DOHH2 (cell line): ENCODE measurements around the gene ETV4.
A peak's percentile ranks its signal among the peaks of the same experiment; 100 is the strongest.

Experiments used
- H3F3A ChIP-seq: fragments of 200-600 bp; sonication (generic), shearing (Covaris generic); 2 replicates; pipeline ENCODE4 v1.6.0; 2016; ENCODE audit warnings: antibody characterized with exemption, mild to moderate bottlenecking; ENCODE audit not compliant: control insufficient read depth, insufficient read depth
- H3K27ac ChIP-seq: fragments of 200-600 bp; sonication (generic); 2 replicates; pipeline ENCODE4 v1.5.1; 2014; ENCODE audit warnings: low read depth, mild to moderate bottlenecking, low read length, moderate library complexity
- H3K27me3 ChIP-seq: fragments of 200-600 bp; sonication (generic); 2 replicates; pipeline ENCODE4 v1.6.1; 2014; ENCODE audit warnings: mild to moderate bottlenecking, low read length, mixed read lengths; ENCODE audit not compliant: control insufficient read depth
- H3K36me3 ChIP-seq: fragments of 200-600 bp; sonication (generic); 2 replicates; pipeline ENCODE4 v1.6.1; 2014; ENCODE audit warnings: mild to moderate bottlenecking, low read length, moderate library complexity, mixed read lengths; ENCODE audit not compliant: control insufficient read depth
- H3K4me1 ChIP-seq: fragments of 200-600 bp; sonication (generic); 2 replicates; pipeline ENCODE4 v1.6.1; 2014; ENCODE audit warnings: mild to moderate bottlenecking, low read length, mixed read lengths; ENCODE audit not compliant: control insufficient read depth
- H3K4me2 ChIP-seq: fragments of 200-600 bp; sonication (generic); 2 replicates; pipeline ENCODE4 v1.6.0; 2014; ENCODE audit warnings: mild to moderate bottlenecking, low read length, moderate library complexity
- H3K4me3 ChIP-seq: fragments of 200-600 bp; sonication (generic); 2 replicates; pipeline ENCODE4 v1.5.1; 2014; ENCODE audit warnings: mild to moderate bottlenecking, low read length, mixed read lengths
- H3K79me2 ChIP-seq: fragments of 200-600 bp; sonication (generic); 2 replicates; pipeline ENCODE4 v1.6.1; 2014; ENCODE audit warnings: mild to moderate bottlenecking, low read length, mixed read lengths; ENCODE audit not compliant: control insufficient read depth
- H3K9me2 ChIP-seq: fragments of 200-600 bp; sonication (generic); replicated peaks from 2 replicates; pipeline ENCODE4 v1.6.1; 2014; ENCODE audit warnings: mild to moderate bottlenecking, low read length, mixed read lengths; ENCODE audit not compliant: control insufficient read depth
- H3K9me3 ChIP-seq: fragments of 200-600 bp; sonication (generic); 2 replicates; pipeline ENCODE4 v1.6.1; 2014; ENCODE audit warnings: antibody characterized with exemption, low read length, mixed read lengths; ENCODE audit not compliant: control insufficient read depth, insufficient read depth
- H4K20me1 ChIP-seq: fragments of 200-600 bp; sonication (generic); 2 replicates; pipeline ENCODE4 v1.6.0; 2014; ENCODE audit warnings: low read depth, mild to moderate bottlenecking, antibody characterized with exemption, low read length, moderate library complexity; ENCODE audit not compliant: control insufficient read depth, insufficient read depth
- CTCF ChIP-seq: fragments of 200-600 bp; sonication (generic); IDR thresholded peaks from one replicate; pipeline ENCODE4 v1.5.1; 2014; ENCODE audit warnings: antibody characterized with exemption, mild to moderate bottlenecking, low read depth, low read length; ENCODE audit not compliant: poor library complexity, severe bottlenecking
- EZH2phosphoT487 ChIP-seq: fragments of 200-600 bp; sonication (generic); IDR thresholded peaks from 2 replicates; pipeline ENCODE4 v1.6.1; 2017; ENCODE audit warnings: borderline replicate concordance, mild to moderate bottlenecking, antibody characterized with exemption, low read length, moderate library complexity, mixed read lengths

Gene ETV4

GRCh38 chr17:43546319-43547188, at the start of gene ETV4:
Gene ETV4, minus strand, starts transcription at chr17:43546340. Its CDS starts 723 bp downstream, at chr17:43545617.
- Histone ChIP-seq H3K4me3 (peak within 1 kb of the TSS; percentile 70), H3K36me3 (no peaks in the 10 kb centered on the region), H3K27ac (no peak within 1 kb of the TSS), H3K27me3 (peaks cover 64% of the 10 kb centered on the region), H4K20me1 (peaks cover 7% of the 10 kb centered on the region; the same call in 1 of the 2 replicates), H3F3A (no peaks in the 10 kb centered on the region), H3K79me2 (no peaks in the 10 kb centered on the region), H3K4me2 (peak within 1 kb of the TSS; percentile 89), H3K9me3 (no peaks in the 10 kb centered on the region), H3K4me1 (peaks cover 21% of the 10 kb centered on the region), H3K9me2 (no peaks in the 10 kb centered on the region)
- TF ChIP-seq CTCF = no peak
- TF ChIP-seq EZH2phosphoT487 = peak; percentile 83; the same call in 1 of the 2 replicates

GRCh38 chr17:43595466-43595865, 49.3 kb upstream of the ETV4 start:
- no peak for TF ChIP-seq CTCF
- TF ChIP-seq EZH2phosphoT487 = no peak
- Histone ChIP-seq H3K79me2 (no peaks in the 10 kb centered on the region), H3F3A (no peaks in the 10 kb centered on the region), H3K27ac (no peak overlapping the region), H3K27me3 (peaks cover 2% of the 10 kb centered on the region; the same call in 1 of the 2 replicates), H3K4me1 (no peaks in the 10 kb centered on the region), H3K36me3 (no peaks in the 10 kb centered on the region), H3K4me3 (no peak overlapping the region), H3K9me2 (no peaks in the 10 kb centered on the region), H3K9me3 (no peaks in the 10 kb centered on the region), H3K4me2 (no peak overlapping the region), H4K20me1 (no peaks in the 10 kb centered on the region)

- no peak overlapping the region for H3K27ac ChIP-seq
- no peak overlapping the region for H3K4me2 ChIP-seq
- H3K4me3 ChIP-seq = no peak overlapping the region
Measured at GRCh38 chr17:43591779-43592562, 45.8 kb upstream of the ETV4 start.

More at GRCh38 chr17:43591779-43592562, 45.8 kb upstream of the ETV4 start:
- TF ChIP-seq CTCF (no peak), EZH2phosphoT487 (no peak)
- H3K36me3 ChIP-seq = no peaks in the 10 kb centered on the region
- no peaks in the 10 kb centered on the region for H3F3A ChIP-seq
- no peaks in the 10 kb centered on the region for H3K9me3 ChIP-seq
- no peaks in the 10 kb centered on the region for H3K79me2 ChIP-seq
- no peaks in the 10 kb centered on the region for H4K20me1 ChIP-seq
- no peaks in the 10 kb centered on the region for H3K9me2 ChIP-seq
- H3K4me1 ChIP-seq = no peaks in the 10 kb centered on the region
- H3K27me3 ChIP-seq = no peaks in the 10 kb centered on the region
